HG02973 (cell line): ENCODE data around the gene ZNF768.
"Not testable (repeated sequence)": the region's sequence is repeated elsewhere in the genome, so short reads cannot be mapped to it uniquely, and the experiment has no call there.

Experiments used
- ATAC-seq: cut with Tn5 transposase; IDR thresholded peaks from one replicate; pipeline ENCODE4 v1.9.1; 2021; ENCODE audit warnings: moderate library complexity; ENCODE audit not compliant: unreplicated experiment

ZNF768 gene

DNA sequence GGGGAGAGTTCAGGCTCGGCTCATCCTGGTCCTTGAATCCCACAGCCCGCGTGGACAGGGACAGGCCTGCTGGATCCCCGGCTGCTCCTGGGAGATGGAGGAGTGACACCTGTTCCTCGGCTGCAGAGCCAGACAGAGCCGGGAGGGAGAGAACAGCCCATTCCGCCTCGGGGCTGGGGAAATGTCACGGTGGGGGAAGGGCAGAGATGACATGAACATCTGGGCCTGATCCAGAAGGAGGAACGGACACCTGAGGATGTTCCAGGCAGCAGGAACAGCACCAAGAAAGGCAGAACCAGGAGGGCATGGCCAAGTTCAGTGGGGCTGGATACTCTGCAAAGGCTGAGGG is 29.7 kb upstream of the ZNF768 start:
- no peak for ATAC-seq

DNA sequence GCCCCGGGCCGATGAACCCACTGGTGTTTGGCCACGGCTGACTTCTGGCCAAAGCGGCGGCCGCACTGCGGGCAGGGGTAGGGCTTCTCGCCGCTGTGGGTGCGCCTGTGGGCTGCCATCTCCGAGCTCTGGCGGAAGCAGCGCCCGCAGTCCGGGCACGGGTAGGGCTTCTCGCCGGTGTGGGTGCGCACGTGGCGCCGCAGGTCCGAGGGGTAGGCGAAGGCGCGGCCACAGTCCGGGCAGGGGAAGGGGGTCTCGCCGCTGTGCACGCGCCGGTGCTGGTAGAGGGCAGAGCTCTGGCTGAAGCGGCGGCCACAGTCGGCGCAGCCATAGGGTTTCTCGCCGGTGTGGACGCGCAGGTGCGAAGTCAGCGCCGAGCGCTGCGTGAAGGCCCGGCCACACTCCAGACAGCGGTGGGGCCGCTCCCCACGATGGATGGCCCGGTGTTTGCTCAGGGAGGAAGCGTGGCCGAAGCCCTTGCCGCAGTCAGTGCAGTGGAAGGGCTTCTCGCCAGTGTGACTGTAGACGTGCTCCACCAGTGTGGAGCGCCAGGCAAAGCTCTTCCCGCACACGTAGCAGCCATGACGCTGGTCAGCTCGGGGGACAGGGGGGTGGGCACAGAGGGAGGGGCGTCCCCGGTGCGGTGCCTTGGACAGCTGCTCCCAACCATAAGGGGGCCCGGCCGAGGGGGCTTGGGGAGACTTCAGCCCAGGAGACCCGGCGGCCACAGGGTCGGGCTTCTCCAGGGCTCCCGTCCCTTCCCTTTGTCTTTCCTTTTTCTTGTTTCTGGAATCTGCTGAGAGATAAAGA is 29.2 kb upstream of the ZNF768 start:
- ATAC-seq = no peak

DNA sequence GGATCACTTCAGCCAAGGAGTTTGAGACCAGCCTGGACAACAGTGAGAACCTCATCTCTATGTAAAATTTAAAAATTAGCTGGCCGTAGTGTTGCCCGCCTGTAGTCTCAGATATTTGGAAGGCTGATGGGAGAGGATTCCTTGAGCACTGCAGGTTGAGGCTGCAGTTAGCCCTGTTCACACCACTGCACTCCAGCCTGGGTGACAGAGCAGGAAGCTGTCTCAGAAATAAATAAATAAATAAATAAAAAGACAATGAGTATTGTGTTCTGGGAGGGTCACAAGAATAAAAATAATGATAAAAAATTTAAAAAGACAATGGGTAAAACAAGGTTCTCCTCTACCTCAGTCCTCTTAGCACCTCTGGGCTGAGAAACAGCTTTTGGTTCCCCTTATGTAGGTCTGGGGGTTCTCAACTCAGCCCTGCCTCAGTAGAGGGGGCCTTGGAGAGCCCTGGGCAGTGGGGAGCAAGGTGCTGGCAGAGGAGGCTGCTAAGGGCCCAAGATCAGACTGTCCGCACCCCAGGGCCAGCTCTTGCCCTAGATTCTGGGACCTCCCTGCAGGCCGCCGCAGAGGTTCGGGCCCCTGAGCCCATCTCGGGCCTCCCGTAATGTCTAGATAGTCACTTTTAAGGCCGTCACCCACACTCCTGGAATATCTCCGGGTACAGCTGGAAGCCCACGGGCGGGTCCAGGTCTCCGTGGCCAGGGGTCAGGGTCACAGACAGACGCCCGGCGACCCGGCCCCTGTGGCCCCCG is 28.4 kb upstream of the ZNF768 start:
- no peak for ATAC-seq

DNA sequence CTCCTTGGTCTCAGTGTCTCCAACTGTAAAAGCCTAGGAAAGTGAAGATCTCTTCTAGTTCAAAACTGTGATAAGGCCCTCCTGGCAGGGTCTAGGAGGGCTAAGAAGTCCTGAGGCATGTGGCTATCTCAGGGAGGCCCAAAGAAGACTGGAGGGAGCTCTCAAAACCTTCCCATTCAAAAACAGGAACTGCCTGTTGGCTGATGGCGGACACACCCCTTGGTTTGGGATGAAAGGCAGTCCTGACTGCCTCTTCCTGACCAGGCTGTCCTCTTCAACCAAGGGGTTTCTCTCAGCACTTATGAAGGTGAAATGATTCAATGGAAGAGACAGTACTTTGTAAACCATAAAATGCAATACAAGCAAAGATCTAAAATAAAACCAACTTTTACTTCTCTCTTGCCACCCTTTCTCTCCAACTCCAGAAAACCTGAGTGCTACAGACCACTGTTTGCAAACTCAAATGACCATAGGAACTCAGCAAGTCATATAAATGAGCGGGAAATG is 27.1 kb upstream of the ZNF768 start:
- no peak for ATAC-seq

- ATAC-seq = no peak
Observed at GRCh38 chr16:30552956-30553355, 26.6 kb upstream of the ZNF768 start.

GRCh38 chr16:30551781-30552180 is 25.4 kb upstream of the ZNF768 start:
- no peak for ATAC-seq

DNA sequence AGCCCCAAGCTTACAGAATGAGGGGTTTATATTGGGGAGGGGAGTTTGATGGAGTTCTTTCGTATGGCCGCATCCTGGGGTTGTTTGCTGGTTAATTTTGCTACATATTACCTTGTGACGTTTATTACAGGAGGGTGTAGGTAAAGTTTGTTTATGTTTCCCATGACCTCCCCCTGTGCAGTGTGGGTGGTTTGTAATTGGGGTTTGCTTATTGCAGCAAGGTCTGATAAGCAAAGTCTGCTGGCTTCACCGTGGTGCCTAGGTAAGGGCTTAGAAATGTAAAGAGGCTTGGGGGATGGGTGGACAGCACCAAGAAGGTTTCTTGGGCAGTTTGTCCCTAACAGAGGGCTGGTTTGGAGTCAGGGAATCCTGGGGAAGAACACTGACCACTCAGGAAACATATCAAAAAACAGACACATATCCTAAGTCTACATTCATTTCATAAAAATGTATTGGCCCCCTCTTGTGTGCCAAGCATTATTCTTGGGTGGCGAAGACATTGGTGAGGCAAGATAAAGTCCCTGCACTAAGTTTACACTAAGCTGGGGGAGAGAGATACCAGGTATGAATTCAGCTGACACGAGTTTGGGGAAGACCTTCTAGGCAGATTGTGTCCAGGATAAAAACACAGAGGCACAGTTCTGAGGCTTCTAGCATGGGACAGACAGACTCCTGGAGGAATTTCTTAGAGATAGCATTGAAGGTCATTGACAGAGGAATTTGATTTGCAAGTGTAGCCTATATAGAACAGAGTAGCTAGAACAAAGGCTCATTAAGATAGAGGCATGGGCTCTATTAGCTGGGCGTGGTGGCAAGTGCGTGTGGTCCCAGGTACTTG is 22.3 kb upstream of the ZNF768 start:
- no peak for ATAC-seq

GRCh38 chr16:30546115-30546514 is 19.7 kb upstream of the ZNF768 start:
- no peak for ATAC-seq

DNA sequence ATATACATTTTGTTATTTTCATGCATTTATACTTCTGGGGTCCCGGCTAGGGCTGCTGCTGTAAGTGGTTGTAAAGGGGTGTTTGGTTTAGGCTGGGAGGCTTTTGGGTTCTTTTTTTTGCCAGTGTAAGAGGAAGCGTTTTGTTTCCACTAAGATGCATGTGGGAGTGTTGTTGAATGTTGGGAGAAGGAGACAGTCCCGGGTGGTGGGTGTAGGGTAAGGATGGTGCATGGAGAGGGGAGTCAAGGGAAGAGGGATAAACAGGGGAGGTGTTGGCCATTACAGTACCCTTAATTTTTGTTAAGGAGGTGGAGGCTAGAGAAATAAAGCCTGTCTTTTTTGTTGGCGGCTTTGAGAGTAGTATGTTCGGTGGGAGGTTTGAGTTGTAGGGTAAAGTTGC is 16.7 kb upstream of the ZNF768 start:
- ATAC-seq = no peak

DNA sequence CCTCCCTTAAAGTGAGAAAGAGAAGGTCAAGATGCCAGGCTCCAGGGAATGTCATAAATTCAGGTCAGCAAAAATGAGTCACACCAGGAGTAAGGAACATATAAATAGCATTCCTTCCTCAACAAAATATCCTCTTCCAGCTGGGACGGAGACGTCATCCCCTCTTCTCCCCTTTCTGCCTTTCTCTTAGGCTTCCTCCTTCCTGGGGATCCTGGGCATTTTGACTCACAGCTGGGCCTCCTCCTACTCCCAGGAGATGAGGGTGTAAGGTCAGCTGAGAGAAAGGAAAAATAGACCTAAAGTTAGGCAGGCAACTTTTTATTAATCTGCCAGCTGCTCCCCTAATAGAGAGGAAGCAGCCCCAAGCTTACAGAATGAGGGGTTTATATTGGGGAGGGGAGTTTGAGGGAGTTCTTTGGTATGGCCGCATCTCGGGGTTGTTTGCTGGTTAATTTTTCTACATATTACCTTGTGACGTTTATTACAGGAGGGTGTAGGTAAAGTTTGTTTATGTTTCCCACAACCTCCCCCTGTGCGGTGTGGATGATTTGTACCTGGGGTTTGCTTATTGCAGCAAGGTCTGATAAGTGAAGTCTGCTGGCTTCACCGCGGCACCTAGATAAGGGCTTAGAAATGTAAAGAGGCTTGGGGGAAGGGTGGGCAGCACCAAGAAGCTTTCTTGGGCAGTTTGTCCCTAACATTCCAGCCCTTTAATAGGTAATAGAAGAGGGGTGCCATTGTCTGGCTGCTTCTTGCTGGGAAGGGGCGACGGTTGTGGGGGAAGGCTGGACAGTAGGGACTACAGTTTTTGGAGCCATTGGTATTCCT is 15.3 kb upstream of the ZNF768 start:
- no peak for ATAC-seq

- not testable (repeated sequence) for ATAC-seq
Observed at GRCh38 chr16:30540916-30541464, 14.6 kb upstream of the ZNF768 start.

GRCh38 chr16:30539986-30540526 is 13.7 kb upstream of the ZNF768 start:
- ATAC-seq = not testable (repeated sequence)

DNA sequence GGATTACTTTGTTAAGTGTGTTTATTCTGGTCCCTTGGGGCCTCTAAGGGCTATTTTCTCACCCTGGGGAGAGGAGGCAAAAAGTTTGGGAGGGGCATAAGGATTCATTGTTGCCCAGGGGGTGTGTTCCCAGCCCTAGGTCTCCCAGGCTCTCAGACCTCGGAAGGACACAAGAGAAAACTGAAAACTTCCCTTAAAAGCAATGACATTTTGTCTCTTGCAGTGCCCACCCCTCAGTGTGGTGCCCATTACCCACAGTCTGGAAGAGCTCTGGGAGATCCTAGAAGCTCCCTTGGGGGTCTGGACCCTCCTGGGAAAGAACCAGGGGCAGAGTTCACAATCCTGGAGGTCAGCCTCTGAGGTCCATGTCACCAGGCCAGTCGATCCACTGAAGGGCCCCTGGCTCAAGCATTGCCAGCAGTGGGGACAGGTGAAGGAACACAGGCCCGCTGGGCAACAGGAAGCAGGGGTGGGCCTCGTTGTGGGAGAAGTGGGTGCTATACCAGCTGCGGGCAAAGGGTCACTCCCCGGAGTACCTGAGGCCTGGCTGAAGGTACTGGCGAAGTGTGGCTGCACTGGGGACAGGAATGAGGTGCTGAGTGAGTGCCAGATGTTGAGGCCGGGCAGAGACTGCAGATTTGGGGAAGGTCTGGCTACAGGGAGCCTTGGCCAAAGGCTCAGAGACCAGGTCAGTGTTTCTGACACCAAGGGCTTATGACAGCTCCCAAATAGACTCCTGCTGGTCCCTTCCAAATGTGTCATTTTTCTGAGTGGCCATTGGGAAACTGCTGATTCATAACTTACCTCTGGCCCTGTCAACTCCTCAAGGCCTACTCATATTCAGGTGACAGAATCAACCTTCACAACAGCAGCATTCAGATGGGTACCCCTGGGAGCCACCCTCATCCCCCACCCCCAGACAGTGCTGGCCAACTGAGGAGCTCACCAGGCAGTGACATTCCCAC is 12.9 kb upstream of the ZNF768 start:
- no peak for ATAC-seq

DNA sequence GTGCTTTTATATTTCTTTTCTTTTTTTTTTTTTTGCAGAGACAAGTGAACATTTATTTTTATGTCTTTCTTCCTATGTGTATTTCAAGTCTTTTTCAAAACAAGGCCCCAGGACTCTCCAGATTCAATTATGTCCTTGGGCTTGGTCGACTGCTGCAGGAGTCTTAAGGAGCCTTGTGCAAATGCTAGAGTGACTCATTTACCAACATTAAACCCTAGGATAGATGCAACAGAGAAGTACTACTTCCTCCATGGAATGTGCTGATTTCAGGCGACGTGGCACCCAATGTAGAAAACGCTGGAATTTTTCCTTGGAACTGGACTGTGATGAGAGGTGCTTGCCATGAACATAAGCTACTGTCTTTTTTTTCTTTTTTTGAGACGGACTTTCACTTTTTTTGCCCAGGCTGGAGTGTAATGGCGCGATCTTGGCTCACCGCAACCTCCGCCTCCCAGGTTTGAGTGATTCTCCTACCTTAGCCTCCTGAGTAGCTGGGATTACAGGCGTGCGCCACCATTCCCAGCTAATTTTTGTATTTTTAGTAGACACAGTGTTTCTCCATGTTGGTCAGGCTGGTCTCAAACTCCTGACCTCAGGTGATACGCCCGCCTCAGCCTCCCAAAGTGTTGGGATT is 10.1 kb upstream of the ZNF768 start:
- not testable (repeated sequence) for ATAC-seq

- ATAC-seq = peak; percentile 57
Observed at GRCh38 chr16:30535777-30536190, 9.4 kb upstream of the ZNF768 start.

DNA sequence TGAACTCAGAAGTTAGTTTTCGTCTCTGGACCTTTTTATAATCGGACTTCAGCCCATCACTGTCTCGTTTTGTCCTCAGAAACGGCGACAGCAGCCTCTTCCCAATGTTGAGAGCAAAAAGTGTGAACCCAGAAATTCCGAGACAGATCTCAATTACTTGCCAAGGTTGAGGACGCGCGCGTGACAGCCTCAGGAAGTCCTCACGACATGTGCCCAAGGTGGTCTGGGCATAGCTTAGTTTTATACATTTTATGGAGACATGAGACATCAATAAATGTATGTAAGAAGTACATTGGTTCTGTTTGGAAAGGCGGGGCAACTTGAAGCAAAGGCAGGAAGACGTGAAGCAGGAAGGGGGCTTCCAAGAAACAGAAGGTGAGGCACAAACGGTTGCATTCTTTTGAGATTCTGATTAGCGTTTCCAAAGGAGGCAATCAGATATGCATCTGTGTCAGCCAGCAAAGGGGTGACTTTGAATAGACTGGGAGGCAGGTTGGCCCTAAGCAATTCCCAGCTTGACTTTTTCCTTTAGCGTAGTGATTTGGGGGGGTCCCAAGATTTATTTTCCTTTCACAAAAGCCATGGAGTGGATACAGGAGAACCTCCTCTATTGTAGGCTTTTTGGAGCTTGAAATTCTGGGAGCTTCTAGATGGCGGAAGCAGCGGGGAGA is 8.9 kb upstream of the ZNF768 start:
- ATAC-seq = no peak

DNA sequence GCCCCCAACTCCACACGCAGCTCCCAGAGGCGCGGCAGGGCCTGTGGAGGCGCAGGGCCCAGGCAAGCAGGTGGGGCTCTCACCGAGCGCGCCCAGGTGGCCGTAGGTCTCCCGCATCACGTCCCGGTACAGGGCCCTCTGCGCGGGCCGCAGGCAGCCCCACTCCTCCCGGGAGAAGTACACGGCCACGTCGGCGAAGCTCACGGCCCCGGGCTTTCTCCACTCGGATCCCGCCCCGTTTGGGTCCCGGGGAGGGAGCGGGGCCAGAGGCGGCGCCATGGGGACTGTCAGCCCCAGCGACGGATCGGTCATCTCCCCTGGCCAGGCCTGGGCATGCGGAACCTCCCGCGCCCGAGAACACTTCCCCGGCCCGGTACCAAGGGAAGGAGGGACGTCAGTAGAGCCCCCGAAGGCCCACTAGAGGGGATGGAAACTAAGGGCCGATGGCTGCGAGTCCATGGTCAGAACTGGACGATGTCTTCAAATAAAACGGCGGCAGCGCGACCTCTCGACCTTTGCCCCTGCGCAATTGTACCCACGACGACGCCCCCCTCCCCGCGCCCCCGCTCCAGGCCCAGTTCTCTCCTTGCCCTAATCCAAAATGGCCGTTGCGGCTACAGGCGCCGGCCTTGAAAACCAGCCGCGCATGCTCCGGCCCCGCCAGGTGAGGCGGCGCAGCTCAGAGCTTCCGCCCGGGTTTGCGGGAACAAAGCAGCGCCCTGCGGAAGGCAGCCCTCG is 8.2 kb upstream of the ZNF768 start, which contains the start of gene ZNF747:
Gene ZNF747, minus strand, starts transcription at position 491 of the 738 bp plus-strand sequence. Its CDS starts 179 bp downstream, at position 312.
- no peak for ATAC-seq
